Activated T-cell treated with anti-CD3 and anti-CD28 coated beads for 4 hours (primary cell): ENCODE measurements around the gene NOP16.

Experiments
- DNase-seq: peaks from one replicate; pipeline ENCODE4 v3.0.0-alpha.2; 2020

NOP16 gene

DNA sequence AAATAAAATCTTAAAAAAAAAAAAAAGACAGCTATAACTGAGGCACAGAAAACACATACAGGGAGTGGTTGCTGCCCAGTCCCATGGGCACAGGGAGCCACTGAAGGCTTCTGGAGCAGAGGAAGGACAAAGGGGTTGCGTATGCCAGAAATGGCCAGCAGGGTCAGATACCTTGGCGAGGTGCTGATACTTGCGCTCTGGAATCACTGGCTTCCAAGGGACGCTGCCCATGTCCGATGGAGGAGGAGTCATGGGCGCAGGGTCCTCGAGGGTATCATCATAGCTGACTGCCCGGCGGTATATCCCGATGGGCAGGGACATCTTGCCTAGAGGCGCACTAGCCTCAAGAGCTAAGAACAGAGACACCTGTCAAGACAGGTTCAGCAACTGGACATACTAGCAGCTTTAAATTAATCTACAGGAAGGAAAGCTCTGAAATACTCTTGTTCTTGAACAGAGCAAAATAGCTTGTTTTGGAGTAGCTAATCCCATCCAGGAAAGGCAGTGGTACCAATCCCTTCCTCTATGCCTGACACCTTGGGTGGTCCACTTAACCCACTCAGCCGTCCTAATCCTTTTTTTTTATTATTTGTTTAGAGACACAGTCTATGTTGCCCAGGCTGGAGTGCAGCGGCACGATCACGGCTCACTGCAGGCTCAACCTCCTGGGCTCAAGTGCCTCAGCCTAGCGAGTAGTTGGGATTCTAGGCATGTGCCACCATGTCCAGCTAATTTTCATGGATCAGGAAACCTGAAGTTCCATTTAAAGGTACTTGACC is 32.8 kb downstream of the NOP16 start:
- no peak for DNase-seq

DNA sequence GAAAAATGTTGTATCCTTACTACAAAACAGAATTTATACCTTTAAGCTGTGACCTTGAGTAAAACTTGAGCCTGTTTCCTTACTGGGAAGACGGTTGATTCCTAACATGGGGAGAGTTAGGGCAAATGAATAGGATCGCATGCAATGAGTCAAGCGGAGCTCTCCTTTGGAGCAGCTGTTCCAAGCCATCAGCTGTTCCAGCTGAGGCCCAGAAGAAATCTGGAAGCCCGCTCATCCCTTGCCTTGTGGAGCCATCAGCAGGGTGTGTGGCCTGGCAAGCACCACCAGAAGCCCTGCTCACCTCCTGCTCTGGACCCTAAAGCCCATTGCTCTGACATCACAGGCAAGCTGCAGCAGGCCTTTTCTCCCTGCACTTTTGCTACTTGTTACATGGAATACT is 34.9 kb downstream of the NOP16 start:
- no peak for DNase-seq

DNA sequence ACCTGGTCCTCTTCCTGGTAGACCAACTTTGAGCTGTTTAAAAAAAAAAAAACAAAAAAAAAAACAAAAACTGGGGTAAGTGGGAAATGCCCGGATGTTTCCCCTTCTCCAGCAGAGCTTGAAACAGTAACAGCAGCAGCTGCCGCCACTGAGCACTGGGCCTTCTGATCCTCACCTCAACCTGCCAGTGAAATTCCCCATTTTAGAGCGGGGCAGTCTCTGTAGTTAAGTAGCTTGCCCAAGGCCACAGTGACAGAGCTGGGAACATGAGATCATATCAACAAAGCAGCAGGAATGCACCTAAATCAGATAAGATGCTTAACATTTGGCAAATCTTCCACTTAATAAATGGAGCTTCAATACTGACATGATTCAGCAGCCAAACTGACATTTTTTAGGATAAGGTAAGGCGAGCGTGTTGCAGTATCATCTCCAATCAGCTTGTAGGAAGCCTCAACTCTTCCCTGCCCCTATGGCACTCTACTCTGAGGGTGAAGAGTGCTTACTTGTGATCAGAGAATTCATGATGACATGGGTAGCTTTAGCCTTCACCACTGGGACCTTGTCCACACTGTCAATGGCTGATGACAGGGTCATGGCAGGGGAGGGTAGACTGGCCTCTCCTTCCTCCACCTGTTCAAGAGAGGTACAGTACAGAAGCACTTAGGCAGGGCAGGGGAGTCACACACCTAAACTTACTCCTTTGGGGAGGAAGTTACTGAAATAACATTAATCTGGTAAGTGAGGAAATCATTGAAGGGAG is 36.1 kb downstream of the NOP16 start:
- DNase-seq: no peak

DNA sequence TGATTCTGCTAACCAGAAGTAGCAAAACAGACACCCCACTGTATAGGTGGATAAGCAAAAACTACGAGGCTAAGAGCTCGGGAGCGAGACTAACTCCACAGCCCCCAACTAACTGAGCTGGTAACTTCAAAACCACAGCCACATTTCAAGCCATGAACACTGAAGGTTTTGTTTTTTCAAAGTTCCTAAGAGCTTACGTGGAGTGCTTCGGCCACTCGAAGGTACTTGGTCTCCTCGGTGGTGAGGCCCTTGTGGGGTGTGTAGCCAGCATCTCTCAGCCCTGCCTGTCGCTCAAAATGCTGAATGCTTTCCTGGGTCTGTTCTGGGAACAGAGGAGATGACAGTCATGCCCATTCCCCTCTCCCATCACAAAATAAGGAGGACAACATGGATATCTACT is 38.0 kb downstream of the NOP16 start:
- no peak for DNase-seq

DNA sequence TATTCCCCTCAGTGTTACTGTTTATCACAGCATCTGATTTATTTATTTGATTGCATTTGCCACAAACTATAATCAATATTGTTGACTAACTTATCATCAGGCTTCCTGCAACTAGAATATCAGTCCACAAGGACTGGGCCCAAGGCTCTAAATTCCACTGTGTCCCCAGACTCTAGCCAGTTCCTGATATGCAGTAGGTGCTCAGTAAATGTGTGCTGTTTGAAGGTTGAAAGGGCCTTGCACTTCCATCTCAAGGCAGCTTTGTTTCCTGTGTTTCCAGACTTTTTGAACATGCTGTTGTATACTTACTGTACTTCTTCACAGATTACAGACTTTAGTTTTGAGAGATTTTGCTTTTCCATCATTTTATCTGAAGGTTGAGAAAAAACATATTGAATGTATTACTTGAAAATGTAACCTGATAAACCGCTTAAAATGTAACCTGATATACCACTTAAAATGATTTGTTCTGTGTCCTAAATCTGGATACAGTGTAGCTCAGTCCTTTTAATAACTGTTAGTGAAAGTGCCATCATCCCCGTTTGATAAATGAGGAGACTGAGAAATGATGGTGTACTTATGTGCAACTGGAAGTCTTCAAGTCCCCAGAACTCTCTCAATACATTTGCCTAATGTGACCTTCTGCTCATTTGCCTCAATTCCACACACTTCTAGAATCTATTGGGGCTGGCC is 45.5 kb downstream of the NOP16 start:
- no peak for DNase-seq

DNA sequence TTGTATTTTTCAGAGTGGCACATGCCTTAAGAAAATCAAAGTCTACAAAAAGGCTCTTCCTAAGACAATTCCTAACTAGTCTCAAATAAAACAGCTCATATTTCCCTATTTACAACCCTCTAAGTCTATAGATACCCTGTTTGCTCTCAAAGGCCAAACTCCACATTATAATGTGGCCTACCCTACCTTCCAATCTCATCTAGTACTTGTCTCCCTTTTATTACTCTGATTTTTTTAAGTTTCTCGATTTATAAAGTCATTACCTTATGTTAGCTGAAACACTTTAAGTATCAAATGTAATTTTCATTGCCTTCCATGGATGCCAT is 46.3 kb downstream of the NOP16 start:
- no peak for DNase-seq

DNA sequence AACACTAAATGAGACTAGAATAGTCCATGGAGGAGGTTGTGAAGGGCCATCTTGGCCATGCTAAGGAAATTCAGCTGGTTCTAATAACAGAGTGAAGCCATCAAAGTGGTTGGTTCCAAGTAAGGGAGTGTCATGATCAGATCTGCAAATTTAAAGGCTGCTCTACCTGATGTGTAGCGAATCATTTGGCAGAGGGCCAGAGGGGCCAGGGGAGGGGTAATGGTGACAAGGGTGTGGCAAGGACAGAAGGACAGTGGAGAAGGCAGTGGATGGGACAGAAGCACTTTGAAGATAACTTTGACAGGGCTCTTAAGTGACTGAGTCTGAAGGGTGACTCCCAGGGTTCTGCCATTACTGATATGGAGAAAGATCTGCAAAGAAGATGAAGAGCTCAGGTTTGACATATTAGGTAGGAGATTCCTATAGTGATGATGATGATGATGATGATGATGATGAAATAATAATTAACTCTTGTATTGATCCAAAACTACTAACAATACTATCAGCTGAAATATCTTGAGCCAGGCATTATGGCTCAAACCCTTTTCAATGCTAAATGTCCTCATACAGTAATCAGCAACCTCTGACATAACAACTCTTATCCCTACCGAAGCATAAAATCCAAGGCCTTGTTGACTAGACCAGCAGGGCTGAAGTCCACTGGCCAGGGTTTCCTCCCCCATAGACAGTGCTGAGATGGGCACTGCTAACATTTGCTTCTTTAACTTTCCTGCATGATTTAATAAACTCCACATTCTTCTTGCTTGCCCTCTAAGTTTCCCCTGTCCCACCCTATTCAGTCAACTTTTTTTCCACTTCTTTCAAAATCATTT is 46.9 kb downstream of the NOP16 start:
- DNase-seq: no peak

DNA sequence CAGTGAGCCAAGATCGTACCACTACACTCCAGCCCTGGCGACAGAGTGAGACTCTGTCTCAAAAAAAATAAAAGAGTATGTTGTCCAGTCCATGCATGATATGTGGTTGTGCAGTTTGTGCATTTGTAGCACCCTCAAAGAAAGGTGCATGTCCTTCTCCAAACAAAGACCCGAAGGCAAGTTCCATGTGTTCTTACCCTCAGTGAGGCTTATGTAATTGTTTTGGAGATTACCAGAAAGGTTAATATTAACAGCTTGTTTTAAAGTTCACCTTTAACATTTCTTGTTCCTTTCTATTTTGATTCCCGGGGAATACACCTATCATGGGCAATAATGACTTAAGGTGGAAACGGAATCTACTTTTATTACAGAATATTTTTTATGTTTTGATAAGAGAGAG is 49.1 kb downstream of the NOP16 start:
- DNase-seq: no peak

DNA sequence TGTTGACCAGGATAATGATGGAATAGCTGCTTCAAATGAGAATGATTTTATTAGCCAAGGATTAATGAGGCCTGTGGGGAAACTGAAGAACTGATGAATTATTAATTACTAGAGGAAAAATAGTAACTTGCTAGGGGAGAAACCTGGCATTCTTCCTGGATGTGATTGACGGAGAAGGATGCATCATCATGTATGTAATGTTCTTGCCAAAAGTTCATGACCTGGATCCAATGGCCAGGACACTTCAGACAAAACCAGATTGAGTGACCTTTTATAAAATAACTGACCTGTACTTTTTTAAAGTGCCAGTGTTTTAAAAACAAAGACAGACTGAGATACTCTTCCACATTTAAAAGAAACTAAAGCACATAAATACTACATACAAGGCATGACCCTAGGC is 50.5 kb downstream of the NOP16 start:
- DNase-seq: no peak

DNA sequence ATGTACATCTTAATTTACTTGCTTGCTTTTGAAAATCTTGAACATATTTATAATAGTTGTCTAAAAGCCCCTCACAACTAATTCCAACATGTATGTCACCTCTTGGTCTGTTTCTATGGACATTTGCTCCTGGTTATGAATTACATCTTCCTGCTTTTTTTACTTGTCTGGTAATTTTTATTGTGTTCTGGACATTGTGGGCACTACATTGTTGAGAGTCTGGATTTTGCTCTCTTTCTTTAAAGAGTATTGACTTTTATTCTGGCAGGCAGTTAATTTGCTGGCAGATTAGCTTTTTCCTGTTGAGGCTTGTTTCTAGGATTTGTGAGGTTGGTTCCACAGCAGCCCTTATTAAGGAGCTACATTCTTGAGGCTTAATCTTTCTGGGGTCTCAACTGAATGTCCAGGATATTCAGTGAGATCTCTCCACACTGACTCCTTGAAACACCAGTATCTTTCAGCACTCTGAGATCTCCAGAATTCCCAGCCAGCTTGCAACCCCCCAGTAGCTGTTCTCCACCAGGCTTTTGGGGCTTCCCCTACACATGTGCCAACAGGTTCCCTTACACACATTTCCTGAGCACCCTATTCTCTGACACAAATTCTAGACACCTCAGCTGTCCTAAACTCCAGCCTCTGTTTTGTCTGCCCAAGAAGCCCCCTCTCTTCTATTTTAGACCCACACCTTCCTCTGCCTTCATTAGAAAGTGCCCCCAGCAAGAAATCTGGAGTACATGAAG is 54.2 kb downstream of the NOP16 start:
- DNase-seq: no peak
